ENCODE results near the gene OR5H15.
"Not testable (repeated sequence)": the region's sequence is repeated elsewhere in the genome, so short reads cannot be mapped to it uniquely, and the experiment has no call there.

The OR5H15 gene

GRCh38 chr3:98166396-98166795 lies at the start of gene OR5H15:
Gene OR5H15, plus strand, starts transcription at chr3:98166696. Its CDS starts 2,004 bp downstream, at chr3:98168700.
- DNase-seq = no peak

GRCh38 chr3:98130421-98130820 lies 36.1 kb upstream of the OR5H15 start, which contains the start of gene OR5H1:
Gene OR5H1, plus strand, starts transcription at chr3:98130721. Its CDS starts 1,977 bp downstream, at chr3:98132698.
- DNase-seq = no peak

GRCh38 chr3:98136631-98137030 lies 29.9 kb upstream of the OR5H15 start:
- DNase-seq = no peak

- not testable (repeated sequence) for DNase-seq
Observed at GRCh38 chr3:98137826-98138557, 28.5 kb upstream of the OR5H15 start.

- no peak for DNase-seq
Observed at GRCh38 chr3:98140531-98140930, 26.0 kb upstream of the OR5H15 start.

GRCh38 chr3:98147179-98147578 lies 19.3 kb upstream of the OR5H15 start, which contains the start of gene OR5H14:
Gene OR5H14, plus strand, starts transcription at chr3:98147479. Its CDS starts 1,907 bp downstream, at chr3:98149386.
- no peak for DNase-seq

- no peak for DNase-seq
Observed at GRCh38 chr3:98148751-98149150, 17.7 kb upstream of the OR5H15 start.

- not testable (repeated sequence) for DNase-seq
Observed at GRCh38 chr3:98149456-98149855, 17.0 kb upstream of the OR5H15 start.

GRCh38 chr3:98151241-98151640 lies 15.3 kb upstream of the OR5H15 start:
- DNase-seq = no peak

- no peak for DNase-seq
Observed at GRCh38 chr3:98171071-98171470, 4.6 kb downstream of the OR5H15 start.

GRCh38 chr3:98172621-98173020 lies 6.1 kb downstream of the OR5H15 start:
- DNase-seq = no peak

GRCh38 chr3:98180319-98180890 lies 13.9 kb downstream of the OR5H15 start:
- no peak for DNase-seq

GRCh38 chr3:98182196-98182595 lies 15.7 kb downstream of the OR5H15 start:
- DNase-seq = no peak

- no peak for DNase-seq
Observed at GRCh38 chr3:98185180-98185579, 18.7 kb downstream of the OR5H15 start.

- no peak for DNase-seq
Observed at GRCh38 chr3:98188545-98188944, 22.0 kb downstream of the OR5H15 start.

GRCh38 chr3:98190911-98191310 lies 24.4 kb downstream of the OR5H15 start:
- DNase-seq = not testable (repeated sequence)

GRCh38 chr3:98196293-98196692 lies 29.8 kb downstream of the OR5H15 start:
- DNase-seq = not testable (repeated sequence)

- DNase-seq = no peak
Observed at GRCh38 chr3:98199020-98199419, 32.5 kb downstream of the OR5H15 start.

- DNase-seq = no peak
Observed at GRCh38 chr3:98209244-98209643, 42.7 kb downstream of the OR5H15 start.

- DNase-seq = no peak
Observed at GRCh38 chr3:98213276-98213675, 46.8 kb downstream of the OR5H15 start.

- no peak for DNase-seq
Observed at GRCh38 chr3:98215051-98215450, 48.6 kb downstream of the OR5H15 start.

All from NCI-H1092 treated with DMSO at 0.1 percent for 48 hours (cell line).